ENCODE data around the gene FXYD3.

DNA sequence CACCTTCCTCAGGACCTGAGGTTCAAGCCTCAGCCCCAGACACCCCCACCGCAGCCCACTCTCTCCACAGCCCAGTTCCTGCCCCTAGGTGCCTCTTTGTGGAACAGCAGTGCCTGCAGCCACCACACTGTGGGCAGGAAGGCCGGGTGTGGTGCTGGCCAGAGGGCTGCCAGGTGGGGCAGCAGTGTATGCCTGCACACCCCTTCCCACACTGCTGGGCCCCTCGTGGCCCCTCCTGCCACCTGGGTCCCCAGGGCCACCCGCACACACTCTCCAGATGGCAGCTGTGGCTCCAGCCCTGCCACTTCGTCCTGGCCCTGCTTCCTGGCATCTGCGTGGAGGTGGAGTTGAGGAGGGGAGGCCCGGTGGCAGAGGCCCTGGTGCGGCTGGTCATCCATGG is 39.0 kb upstream of the FXYD3 start:
- TF ChIP-seq, protein P1, sequence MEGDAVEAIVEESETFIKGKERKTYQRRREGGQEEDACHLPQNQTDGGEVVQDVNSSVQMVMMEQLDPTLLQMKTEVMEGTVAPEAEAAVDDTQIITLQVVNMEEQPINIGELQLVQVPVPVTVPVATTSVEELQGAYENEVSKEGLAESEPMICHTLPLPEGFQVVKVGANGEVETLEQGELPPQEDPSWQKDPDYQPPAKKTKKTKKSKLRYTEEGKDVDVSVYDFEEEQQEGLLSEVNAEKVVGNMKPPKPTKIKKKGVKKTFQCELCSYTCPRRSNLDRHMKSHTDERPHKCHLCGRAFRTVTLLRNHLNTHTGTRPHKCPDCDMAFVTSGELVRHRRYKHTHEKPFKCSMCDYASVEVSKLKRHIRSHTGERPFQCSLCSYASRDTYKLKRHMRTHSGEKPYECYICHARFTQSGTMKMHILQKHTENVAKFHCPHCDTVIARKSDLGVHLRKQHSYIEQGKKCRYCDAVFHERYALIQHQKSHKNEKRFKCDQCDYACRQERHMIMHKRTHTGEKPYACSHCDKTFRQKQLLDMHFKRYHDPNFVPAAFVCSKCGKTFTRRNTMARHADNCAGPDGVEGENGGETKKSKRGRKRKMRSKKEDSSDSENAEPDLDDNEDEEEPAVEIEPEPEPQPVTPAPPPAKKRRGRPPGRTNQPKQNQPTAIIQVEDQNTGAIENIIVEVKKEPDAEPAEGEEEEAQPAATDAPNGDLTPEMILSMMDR (IDR thresholded peaks at IDR 0.05), result no peak
- no peak for TF ChIP-seq POLR2A (IDR thresholded peaks at IDR 0.05)

All from right lobe of liver (tissue), 4 donors.